Ascending aorta (tissue), 2 donors: ENCODE results near the gene OSBPL3. TPM values are rescaled to one million over a fixed set of nuclear protein-coding genes. Genes with fewer than 3 reads are reported as not detected.

Experiments
- DNase-seq, 2 donors: peaks; one replicate each; pipeline ENCODE4 v3.0.0-alpha.2; 2019; ENCODE audit warnings: low spot score in 2 of 2
- H3K27ac ChIP-seq, 2 donors: fragments of 200-600 bp; sonication (generic); one replicate each; pipeline ENCODE4 v1.5.1; 2016 to 2017; ENCODE audit warnings: mild to moderate bottlenecking in 1 of 2
- H3K27me3 ChIP-seq: fragments of 200-600 bp; sonication (generic); one replicate; pipeline ENCODE4 v1.5.1; 2017
- H3K36me3 ChIP-seq, 2 donors: fragments of 200-600 bp; sonication (generic); one replicate each; pipeline ENCODE4 v1.5.1; 2016
- H3K4me1 ChIP-seq, 2 donors: fragments of 200-600 bp; sonication (generic); one replicate each; pipeline ENCODE4 v1.5.1; 2016 to 2017; ENCODE audit warnings: mild to moderate bottlenecking in 1 of 2
- H3K4me3 ChIP-seq, 2 donors: fragments of 200-600 bp; sonication (generic); one replicate each; pipeline ENCODE4 v1.5.1; 2016 to 2017; ENCODE audit warnings: mild to moderate bottlenecking in 1 of 2
- H3K9me3 ChIP-seq, 2 donors: fragments of 200-600 bp; sonication (generic); one replicate each; pipeline ENCODE4 v1.5.1; 2016
- CTCF ChIP-seq, 3 experiments: fragments of 200-600 bp in 2 of 3; fragments of 450-650 bp in 1 of 3; sonication (generic) in 2 of 3; IDR thresholded peaks; one replicate each; pipeline ENCODE4 v1.5.1; 2016 to 2019; ENCODE audit warnings: antibody characterized with exemption in 3 of 3, mild to moderate bottlenecking in 1 of 3, moderate library complexity in 1 of 3
- intact Hi-C: fragments of 100-400 bp; cut with DNase I; formaldehyde crosslinking; loops from one replicate; pipeline ENCODE4 v1.15.1; 2023
- total RNA-seq: library from RNA; depleted of rRNA; stranded (reverse); fragments of >200 nt; gene quantifications from one replicate; pipeline ENCODE4 v1.1.0, GENCODE V29; 2016

OSBPL3 gene
- total RNA-seq, 1 donor from 2014 or later, result 0.96 TPM

DNA sequence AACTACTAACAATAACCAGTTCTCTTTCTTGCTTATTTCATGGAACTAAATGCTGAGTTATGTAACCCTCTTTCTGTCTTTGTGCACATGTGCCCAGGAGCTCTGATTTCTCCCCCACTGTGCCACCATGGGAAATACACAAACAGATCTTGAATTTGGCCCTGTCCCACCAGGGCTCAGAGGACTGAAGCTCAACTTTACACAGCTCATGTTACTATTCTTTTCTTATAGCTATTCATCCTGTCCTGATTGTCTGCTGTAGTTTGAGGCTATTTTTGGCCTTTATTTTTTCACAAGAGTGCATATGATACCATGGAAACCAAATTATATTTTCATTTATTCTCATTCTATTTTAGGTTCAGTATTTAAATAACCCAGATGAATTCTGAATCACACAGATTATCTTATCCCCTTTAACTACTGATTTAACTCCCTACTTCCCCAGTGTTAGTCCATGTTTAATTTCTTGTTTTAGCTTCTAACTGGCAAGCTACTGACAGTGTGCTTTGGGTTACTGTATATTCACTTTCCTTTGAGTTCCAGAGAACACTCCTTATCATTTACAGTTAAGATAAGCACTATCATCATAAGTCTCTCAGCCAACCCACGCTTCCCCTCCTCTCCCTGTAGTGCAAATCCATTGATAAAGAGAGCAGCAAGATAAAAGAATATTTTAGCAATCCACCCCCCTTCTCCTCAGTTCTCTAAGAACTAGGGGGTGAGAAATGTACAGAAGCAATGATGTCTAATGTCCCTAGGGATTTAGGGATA lies 150.9 kb downstream of the OSBPL3 start:
- H3K4me1 ChIP-seq, result no peaks in the 10 kb centered on the region
- no peak for TF ChIP-seq CTCF (IDR thresholded peaks at IDR 0.05)
- H3K27ac ChIP-seq, result no peak overlapping the region
- no peak overlapping the region for H3K4me3 ChIP-seq
- no peak for DNase-seq
- H3K36me3 ChIP-seq, result no peaks in the 10 kb centered on the region
- no peaks in the 10 kb centered on the region for H3K9me3 ChIP-seq
- H3K27me3 ChIP-seq, result no peaks in the 10 kb centered on the region
- intact Hi-C loops, result no loop called here

DNA sequence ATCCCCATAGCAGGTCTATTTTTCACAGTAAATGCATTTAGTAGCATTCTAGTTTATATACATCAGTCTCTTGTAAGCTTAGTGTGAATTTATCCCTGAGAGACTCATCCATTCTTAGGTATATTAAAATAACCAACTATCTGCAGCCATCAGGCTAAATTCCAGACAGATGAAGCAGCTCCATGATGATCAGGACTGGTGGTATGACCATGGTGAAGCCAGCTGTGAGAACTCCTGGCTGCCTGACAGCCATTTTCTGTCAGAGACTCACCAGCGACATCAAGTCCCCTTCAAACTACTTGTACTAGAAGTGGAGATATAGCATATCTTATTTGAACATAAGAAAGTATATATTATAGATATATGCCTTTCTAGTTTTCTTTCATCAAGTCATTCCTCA lies 152.4 kb downstream of the OSBPL3 start:
- no peak overlapping the region for H3K4me3 ChIP-seq
- no peak for DNase-seq
- intact Hi-C loops, result no loop called here
- no peaks in the 10 kb centered on the region for H3K4me1 ChIP-seq
- H3K36me3 ChIP-seq, result no peaks in the 10 kb centered on the region
- H3K9me3 ChIP-seq, result no peaks in the 10 kb centered on the region
- no peak for TF ChIP-seq CTCF (IDR thresholded peaks at IDR 0.05)
- H3K27ac ChIP-seq, result no peak overlapping the region
- no peaks in the 10 kb centered on the region for H3K27me3 ChIP-seq

DNA sequence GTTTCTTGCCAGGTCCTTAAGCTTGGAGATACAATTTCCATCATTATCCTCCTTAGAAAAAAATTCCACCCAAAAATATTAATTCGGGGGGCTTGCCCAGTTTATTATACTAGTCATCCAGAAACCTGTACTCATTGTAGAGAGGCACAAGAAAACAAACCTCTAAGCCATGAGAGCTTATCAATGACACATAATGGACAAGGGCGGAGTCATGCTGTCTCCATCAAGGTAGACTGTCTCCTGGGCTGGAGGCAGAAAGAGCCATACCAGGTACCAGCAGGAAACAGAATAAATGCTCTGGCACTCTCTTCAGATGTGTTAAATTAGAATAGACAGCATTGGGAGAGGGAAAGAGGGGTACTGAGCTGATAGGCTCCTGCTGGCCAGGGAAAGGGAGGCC lies 153.0 kb downstream of the OSBPL3 start:
- TF ChIP-seq CTCF (IDR thresholded peaks at IDR 0.05), result no peak
- no peak overlapping the region for H3K4me3 ChIP-seq
- H3K4me1 ChIP-seq, result no peaks in the 10 kb centered on the region
- H3K27me3 ChIP-seq, result no peaks in the 10 kb centered on the region
- no peak overlapping the region for H3K27ac ChIP-seq
- no peak for DNase-seq
- intact Hi-C loops, result no loop called here
- H3K36me3 ChIP-seq, result no peaks in the 10 kb centered on the region
- H3K9me3 ChIP-seq, result no peaks in the 10 kb centered on the region

GRCh38 chr7:24826662-24827020 lies 153.3 kb downstream of the OSBPL3 start:
- Histone ChIP-seq H3K4me3 (no peak overlapping the region), H3K4me1 (no peaks in the 10 kb centered on the region), H3K9me3 (no peaks in the 10 kb centered on the region), H3K27ac (no peak overlapping the region), H3K36me3 (no peaks in the 10 kb centered on the region), H3K27me3 (no peaks in the 10 kb centered on the region)
- no peak for DNase-seq
- TF ChIP-seq CTCF (IDR thresholded peaks at IDR 0.05), result no peak
- intact Hi-C loops, result no loop called here

DNA sequence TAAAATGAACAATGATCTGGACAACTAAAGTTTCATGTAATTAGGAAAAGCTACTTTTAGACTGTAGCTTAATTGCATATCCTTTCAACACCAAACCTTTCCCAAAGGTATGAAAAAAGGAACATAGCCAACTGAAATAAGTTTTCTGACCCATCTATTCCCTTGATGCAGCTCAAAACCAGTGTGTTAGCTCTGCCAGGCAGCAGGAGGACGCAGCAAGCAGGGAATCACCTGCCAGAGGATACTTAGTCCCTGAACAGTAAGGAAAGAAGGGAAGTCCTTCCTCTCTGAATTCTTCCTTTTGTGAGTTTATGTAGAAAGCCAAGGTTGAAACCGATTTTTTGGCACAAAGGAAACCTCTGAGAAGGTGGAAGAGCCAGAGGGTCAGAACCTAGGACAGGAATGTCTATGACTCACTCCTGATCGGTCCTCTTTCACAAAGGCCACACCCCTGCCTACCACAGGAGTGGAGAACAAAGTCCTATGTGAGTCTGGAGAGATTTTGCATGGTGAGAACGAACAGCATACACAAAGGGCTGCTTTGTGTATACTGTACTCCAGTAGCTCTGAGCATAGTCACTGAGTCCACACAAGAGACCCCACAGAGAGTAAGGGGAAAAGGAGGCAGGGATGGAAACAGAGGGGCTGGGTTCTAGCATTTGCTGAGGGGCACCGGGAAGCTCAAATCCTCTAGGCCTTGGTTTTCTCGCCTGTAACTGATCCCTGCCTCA lies 153.9 kb downstream of the OSBPL3 start:
- H3K4me1 ChIP-seq, result no peaks in the 10 kb centered on the region

More for the DNA sequence above, 153.9 kb downstream of the OSBPL3 start:
- Histone ChIP-seq H3K27ac (no peak overlapping the region), H3K36me3 (no peaks in the 10 kb centered on the region), H3K4me3 (no peak overlapping the region), H3K27me3 (no peaks in the 10 kb centered on the region), H3K9me3 (no peaks in the 10 kb centered on the region)
- intact Hi-C loops, result no loop called here
- no peak for DNase-seq
- TF ChIP-seq CTCF (IDR thresholded peaks at IDR 0.05), result no peak
